ENCODE measurements around the gene LHFPL2.

DNA sequence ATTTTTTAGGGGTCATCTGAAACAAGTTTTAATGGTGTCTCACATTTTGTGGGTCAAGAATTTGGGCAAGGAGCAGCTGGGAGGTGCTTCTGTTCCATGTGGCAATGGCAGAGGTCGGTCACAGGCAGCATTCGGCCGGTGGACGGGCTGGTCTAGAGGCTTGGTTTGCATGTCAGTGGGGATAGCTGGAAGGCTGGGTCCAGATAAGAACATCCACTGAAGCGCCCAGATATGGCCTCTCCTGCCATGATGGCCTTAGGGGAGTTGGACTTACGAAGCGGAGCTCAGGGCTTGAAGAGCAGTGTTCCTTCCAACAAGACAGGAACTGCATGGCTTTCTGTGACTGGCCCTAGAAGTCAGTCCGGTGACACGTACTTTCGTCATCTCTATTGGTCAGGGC is 30.3 kb downstream of the LHFPL2 start:
- TF ChIP-seq CTCF (conservative IDR thresholded peaks at IDR 0.05; ENCODE audit: low read depth in 2 of 2) = no peak
- TF ChIP-seq CREB1 (CRISPR knock-in tag; IDR thresholded peaks at IDR 0.05; ENCODE audit: low read depth) = no peak
- no peak for TF ChIP-seq POLR2AphosphoS5 (IDR thresholded peaks at IDR 0.05; ENCODE audit: low read depth)
- TF ChIP-seq EZH2phosphoT487 (IDR thresholded peaks at IDR 0.05; ENCODE audit: unreplicated experiment) = no peak
- no peak for TF ChIP-seq ZNF114 (CRISPR knock-in tag; IDR thresholded peaks at IDR 0.05)
